ENCODE data around the gene CSF2.

DNA sequence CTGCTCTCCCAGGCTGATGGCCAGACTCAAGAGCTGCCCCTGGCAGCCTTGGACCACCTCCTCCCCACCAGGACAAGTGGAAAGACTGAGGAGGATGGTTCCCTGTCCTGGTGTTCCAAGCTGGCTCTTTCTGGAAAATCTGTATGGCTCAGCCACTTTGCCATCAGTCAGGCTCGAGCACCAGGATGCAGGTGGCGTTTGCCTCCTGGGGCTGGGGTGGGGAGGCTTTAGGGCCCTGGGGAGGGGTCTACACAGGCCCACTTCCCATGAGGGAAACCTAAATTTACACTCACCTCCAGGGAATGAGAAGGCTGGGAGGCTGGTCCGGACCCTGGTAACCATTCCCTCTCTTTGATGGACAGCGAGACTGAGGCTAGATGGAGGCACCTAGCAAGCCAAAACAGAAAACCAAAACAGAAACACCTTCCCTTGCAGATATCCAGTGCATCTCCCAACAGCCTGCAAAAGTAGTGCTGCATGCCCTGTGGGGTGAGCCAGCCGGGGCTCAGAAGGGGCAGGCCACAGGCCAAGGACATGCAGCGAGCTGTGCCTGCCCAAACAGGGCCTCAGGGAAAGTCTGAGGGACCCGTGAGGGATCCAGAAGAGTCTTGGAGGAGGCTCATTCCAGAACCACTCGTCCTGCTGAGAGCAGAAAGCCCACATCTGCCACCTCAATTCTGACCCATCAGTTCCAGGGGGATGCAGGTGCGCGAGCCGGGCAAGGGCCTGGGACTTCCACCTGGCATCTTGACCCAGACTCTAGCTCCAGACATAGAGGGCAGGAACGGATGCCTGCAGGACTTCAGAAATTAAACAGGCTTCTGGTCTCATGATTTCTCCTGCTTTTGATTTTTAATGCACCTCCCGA, 5.4 kb upstream of the CSF2 start:
- TF ChIP-seq, protein P1, sequence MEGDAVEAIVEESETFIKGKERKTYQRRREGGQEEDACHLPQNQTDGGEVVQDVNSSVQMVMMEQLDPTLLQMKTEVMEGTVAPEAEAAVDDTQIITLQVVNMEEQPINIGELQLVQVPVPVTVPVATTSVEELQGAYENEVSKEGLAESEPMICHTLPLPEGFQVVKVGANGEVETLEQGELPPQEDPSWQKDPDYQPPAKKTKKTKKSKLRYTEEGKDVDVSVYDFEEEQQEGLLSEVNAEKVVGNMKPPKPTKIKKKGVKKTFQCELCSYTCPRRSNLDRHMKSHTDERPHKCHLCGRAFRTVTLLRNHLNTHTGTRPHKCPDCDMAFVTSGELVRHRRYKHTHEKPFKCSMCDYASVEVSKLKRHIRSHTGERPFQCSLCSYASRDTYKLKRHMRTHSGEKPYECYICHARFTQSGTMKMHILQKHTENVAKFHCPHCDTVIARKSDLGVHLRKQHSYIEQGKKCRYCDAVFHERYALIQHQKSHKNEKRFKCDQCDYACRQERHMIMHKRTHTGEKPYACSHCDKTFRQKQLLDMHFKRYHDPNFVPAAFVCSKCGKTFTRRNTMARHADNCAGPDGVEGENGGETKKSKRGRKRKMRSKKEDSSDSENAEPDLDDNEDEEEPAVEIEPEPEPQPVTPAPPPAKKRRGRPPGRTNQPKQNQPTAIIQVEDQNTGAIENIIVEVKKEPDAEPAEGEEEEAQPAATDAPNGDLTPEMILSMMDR (conservative IDR thresholded peaks at IDR 0.05; ENCODE audit: low read length) = no peak
- no peak for TF ChIP-seq EZH2phosphoT487 (IDR thresholded peaks at IDR 0.05; ENCODE audit: borderline replicate concordance)
